Neutrophil (primary cell): ENCODE data around the gene COG6.

Source experiments
- H3K27ac ChIP-seq: fragments of 200-600 bp; sonication (generic); 2 replicates; pipeline ENCODE4 v1.5.1; 2016; ENCODE audit warnings: mild to moderate bottlenecking, moderate library complexity
- H3K27me3 ChIP-seq: fragments of 200-600 bp; sonication (generic); 2 replicates; pipeline ENCODE4 v1.6.0; 2016; ENCODE audit warnings: mild to moderate bottlenecking
- H3K36me3 ChIP-seq: fragments of 200-600 bp; sonication (generic); 2 replicates; pipeline ENCODE4 v1.5.1; 2017
- H3K4me1 ChIP-seq, 2 experiments: fragments of 200-600 bp in 1 of 2; sonication (generic) in 1 of 2; 1 replicate in 1 of 2; 2 replicates in 1 of 2; pipeline versions ENCODE4 v1.5.1 to v1.6.1; 2013 to 2016; ENCODE audit warnings: low read depth in 1 of 2, low read length in 1 of 2, mild to moderate bottlenecking in 1 of 2, moderate library complexity in 1 of 2; ENCODE audit not compliant: control insufficient read depth in 1 of 2, insufficient read depth in 1 of 2
- H3K4me3 ChIP-seq, 2 experiments: fragments of 200-600 bp in 1 of 2; sonication (generic) in 1 of 2; 1 replicate in 1 of 2; 2 replicates in 1 of 2; pipeline ENCODE4 v1.5.1; 2013 to 2016; ENCODE audit warnings: low read depth in 1 of 2, low read length in 1 of 2, mild to moderate bottlenecking in 1 of 2, moderate library complexity in 1 of 2
- H3K9me3 ChIP-seq: fragments of 200-600 bp; sonication (generic); 2 replicates; pipeline ENCODE4 v1.5.1; 2016
- CTCF ChIP-seq: fragments of 200-600 bp; sonication (generic); IDR thresholded peaks from 2 replicates; pipeline ENCODE4 v1.5.1; 2016; ENCODE audit warnings: antibody characterized with exemption

Gene COG6

GRCh38 chr13:39688278-39688677 lies 32.8 kb downstream of the COG6 start:
- TF ChIP-seq CTCF: no peak
- H3K36me3 ChIP-seq: peaks cover 16% of the 10 kb centered on the region
- no peak overlapping the region for H3K4me3 ChIP-seq
- H3K27ac ChIP-seq: no peak overlapping the region
- no peaks in the 10 kb centered on the region for H3K4me1 ChIP-seq
- no peaks in the 10 kb centered on the region for H3K27me3 ChIP-seq
- no peaks in the 10 kb centered on the region for H3K9me3 ChIP-seq

GRCh38 chr13:39688699-39689405 lies 33.4 kb downstream of the COG6 start:
- no peak overlapping the region for H3K4me3 ChIP-seq
- H3K27ac ChIP-seq: no peak overlapping the region
- TF ChIP-seq CTCF: no peak

GRCh38 chr13:39692660-39693438 lies 37.4 kb downstream of the COG6 start:
- peaks cover 10% of the 10 kb centered on the region for H3K36me3 ChIP-seq
- H3K27me3 ChIP-seq: no peaks in the 10 kb centered on the region
- no peak overlapping the region for H3K4me3 ChIP-seq
- H3K9me3 ChIP-seq: no peaks in the 10 kb centered on the region
- no peak overlapping the region for H3K27ac ChIP-seq
- TF ChIP-seq CTCF: no peak
- H3K4me1 ChIP-seq: no peaks in the 10 kb centered on the region

More at GRCh38 chr13:39688699-39689405, 33.4 kb downstream of the COG6 start:
- no peaks in the 10 kb centered on the region for H3K27me3 ChIP-seq
- no peaks in the 10 kb centered on the region for H3K4me1 ChIP-seq
- no peaks in the 10 kb centered on the region for H3K9me3 ChIP-seq
- H3K36me3 ChIP-seq: peaks cover 15% of the 10 kb centered on the region

- no peak for TF ChIP-seq CTCF
- no peak overlapping the region for H3K4me3 ChIP-seq
- no peaks in the 10 kb centered on the region for H3K9me3 ChIP-seq
- H3K4me1 ChIP-seq: no peaks in the 10 kb centered on the region
- H3K27me3 ChIP-seq: no peaks in the 10 kb centered on the region
- no peak overlapping the region for H3K27ac ChIP-seq
- no peaks in the 10 kb centered on the region for H3K36me3 ChIP-seq
Observed at GRCh38 chr13:39699274-39699673, 43.8 kb downstream of the COG6 start.

GRCh38 chr13:39712626-39713025 lies 57.2 kb downstream of the COG6 start:
- no peaks in the 10 kb centered on the region for H3K27me3 ChIP-seq
- H3K27ac ChIP-seq: no peak overlapping the region
- H3K4me1 ChIP-seq: no peaks in the 10 kb centered on the region
- peaks cover 8% of the 10 kb centered on the region for H3K36me3 ChIP-seq
- no peaks in the 10 kb centered on the region for H3K9me3 ChIP-seq
- TF ChIP-seq CTCF: no peak
- no peak overlapping the region for H3K4me3 ChIP-seq
